Spinal cord (tissue), 10 donors: ENCODE results near the gene TENM3. TPM values are rescaled to one million over a fixed set of nuclear protein-coding genes. Genes with fewer than 3 reads are reported as not detected.

ENCODE experiments used
- DNase-seq, 6 donors: peaks; one replicate each; pipeline versions ENCODE4 v3.0.0 to v3.0.0-alpha.2; 2013 to 2015; ENCODE audit warnings: low spot score in 6 of 6, low read depth in 4 of 6
- H3K27ac ChIP-seq: one replicate; pipeline ENCODE4 v1.5.1; 2013; ENCODE audit warnings: low read depth, low read length, control low read depth
- H3K27me3 ChIP-seq: one replicate; pipeline ENCODE4 v1.6.1; 2013; ENCODE audit warnings: low read length; ENCODE audit not compliant: control insufficient read depth, insufficient read depth
- H3K36me3 ChIP-seq: one replicate; pipeline ENCODE4 v1.6.1; 2013; ENCODE audit warnings: low read length; ENCODE audit not compliant: control insufficient read depth, insufficient read depth
- H3K4me1 ChIP-seq: one replicate; pipeline ENCODE4 v1.6.1; 2013; ENCODE audit warnings: low read length; ENCODE audit not compliant: control insufficient read depth, insufficient read depth
- H3K4me3 ChIP-seq: one replicate; pipeline ENCODE4 v1.5.1; 2013; ENCODE audit warnings: low read depth, low read length, control low read depth
- H3K9me3 ChIP-seq: one replicate; pipeline ENCODE4 v1.6.1; 2013; ENCODE audit warnings: low read length; ENCODE audit not compliant: control insufficient read depth, insufficient read depth
- WGBS: methylation state at CpG from one replicate; pipeline ENCODE4 v1.1.5; 2013; ENCODE audit warnings: missing lambda C conversion rate; ENCODE audit not compliant: insufficient coverage; 5-methylcytosine and 5-hydroxymethylcytosine counted together
- polyA plus RNA-seq, 2 donors: library from polyadenylated mRNA; unstranded; fragments of 120-200 nt; gene quantifications; one replicate each; pipeline ENCODE4 v1.2.1, GENCODE V29; 2013; ENCODE audit not compliant: insufficient read length in 2 of 2
- total RNA-seq, 2 donors: library from RNA; depleted of rRNA in 1 of 2; stranded (reverse); fragments of 120-200 nt in 1 of 2; fragments of >200 nt in 1 of 2; gene quantifications; one replicate each; pipeline versions ENCODE4 v1.2.3 to v1.2.4, GENCODE V29; 2013 to 2014
- donor health status: healthy.

TENM3 gene
- total and polyA plus RNA-seq, 4 donors, result 25.8 to 57.5 (median 38.7) TPM

- Histone ChIP-seq H3K36me3 (no peaks in the 10 kb centered on the region), H3K9me3 (no peaks in the 10 kb centered on the region), H3K4me1 (peaks cover 20% of the 10 kb centered on the region), H3K27ac (no peak overlapping the region), H3K27me3 (peaks cover 14% of the 10 kb centered on the region), H3K4me3 (no peak overlapping the region)
- WGBS, result 76% methylated on average over 7 of the region's 9 CpGs
- DNase-seq, result no peak
Observed at GRCh38 chr4:182829196-182829595, 586.0 kb downstream of the TENM3 start.

- no peak for DNase-seq
- no peaks in the 10 kb centered on the region for H3K36me3 ChIP-seq
- WGBS, result no CpG with 5 or more reads among the region's 3 CpGs
Observed at GRCh38 chr4:182831376-182831775, 588.2 kb downstream of the TENM3 start.

GRCh38 chr4:182832352-182833120, 589.3 kb downstream of the TENM3 start:
- Histone ChIP-seq H3K4me1 (peaks cover 14% of the 10 kb centered on the region), H3K4me3 (no peak overlapping the region), H3K27me3 (peaks cover 16% of the 10 kb centered on the region), H3K9me3 (no peaks in the 10 kb centered on the region), H3K27ac (no peak overlapping the region), H3K36me3 (no peaks in the 10 kb centered on the region)
- no peak for DNase-seq
- 58% methylated on average over 2 of the region's 3 CpGs for WGBS

More at GRCh38 chr4:182831376-182831775, 588.2 kb downstream of the TENM3 start:
- H3K4me1 ChIP-seq, result peaks cover 14% of the 10 kb centered on the region
- no peaks in the 10 kb centered on the region for H3K9me3 ChIP-seq
- no peak overlapping the region for H3K4me3 ChIP-seq
- no peak overlapping the region for H3K27ac ChIP-seq
- H3K27me3 ChIP-seq, result peaks cover 16% of the 10 kb centered on the region

- DNase-seq, result no peak
- Histone ChIP-seq H3K4me3 (no peak overlapping the region), H3K36me3 (no peaks in the 10 kb centered on the region), H3K27me3 (peaks cover 2% of the 10 kb centered on the region), H3K9me3 (no peaks in the 10 kb centered on the region), H3K27ac (no peak overlapping the region), H3K4me1 (no peaks in the 10 kb centered on the region)
- 76% methylated on average over 26 of the region's 26 CpGs for WGBS
Observed at GRCh38 chr4:182835006-182835740, 592.0 kb downstream of the TENM3 start.

- peaks cover 2% of the 10 kb centered on the region for H3K27me3 ChIP-seq
- no peaks in the 10 kb centered on the region for H3K4me1 ChIP-seq
- no peak for DNase-seq
- no peak overlapping the region for H3K27ac ChIP-seq
- no peaks in the 10 kb centered on the region for H3K36me3 ChIP-seq
- no peak overlapping the region for H3K4me3 ChIP-seq
- 84% methylated on average over 6 of the region's 12 CpGs for WGBS
- H3K9me3 ChIP-seq, result no peaks in the 10 kb centered on the region
Observed at GRCh38 chr4:182837831-182838230, 594.6 kb downstream of the TENM3 start.

GRCh38 chr4:182838535-182838934, 595.3 kb downstream of the TENM3 start:
- Histone ChIP-seq H3K27me3 (peaks cover 2% of the 10 kb centered on the region), H3K4me1 (no peaks in the 10 kb centered on the region), H3K9me3 (no peaks in the 10 kb centered on the region), H3K4me3 (no peak overlapping the region), H3K27ac (no peak overlapping the region), H3K36me3 (no peaks in the 10 kb centered on the region)
- 66% methylated on average over 10 of the region's 10 CpGs for WGBS
- peak in 1 of 6 donors; percentile 54 for DNase-seq

GRCh38 chr4:182839256-182839655, 596.1 kb downstream of the TENM3 start:
- no peak for DNase-seq
- 91% methylated on average over 9 of the region's 9 CpGs for WGBS
- no peak overlapping the region for H3K27ac ChIP-seq
- H3K36me3 ChIP-seq, result no peaks in the 10 kb centered on the region
- no peaks in the 10 kb centered on the region for H3K4me1 ChIP-seq
- peaks cover 2% of the 10 kb centered on the region for H3K27me3 ChIP-seq
- no peak overlapping the region for H3K4me3 ChIP-seq
- no peaks in the 10 kb centered on the region for H3K9me3 ChIP-seq

- H3K4me3 ChIP-seq, result no peak overlapping the region
- H3K27me3 ChIP-seq, result peaks cover 2% of the 10 kb centered on the region
- WGBS, result 97% methylated on average over 4 of the region's 10 CpGs
- no peak overlapping the region for H3K27ac ChIP-seq
- H3K4me1 ChIP-seq, result no peaks in the 10 kb centered on the region
- H3K36me3 ChIP-seq, result no peaks in the 10 kb centered on the region
- no peak for DNase-seq
- H3K9me3 ChIP-seq, result no peaks in the 10 kb centered on the region
Observed at GRCh38 chr4:182840108-182840507, 596.9 kb downstream of the TENM3 start.

GRCh38 chr4:182842104-182842600, 599.0 kb downstream of the TENM3 start:
- Histone ChIP-seq H3K4me1 (no peaks in the 10 kb centered on the region), H3K36me3 (no peaks in the 10 kb centered on the region), H3K27me3 (no peaks in the 10 kb centered on the region), H3K4me3 (no peak overlapping the region), H3K27ac (no peak overlapping the region), H3K9me3 (no peaks in the 10 kb centered on the region)
- WGBS, result 93% methylated on average over 10 of the region's 11 CpGs
- no peak for DNase-seq
